ENCODE measurements around the gene HSPA6. TPM values are rescaled to one million over a fixed set of nuclear protein-coding genes. Genes with fewer than 3 reads are reported as not detected.
"Not testable (repeated sequence)": the region's sequence is repeated elsewhere in the genome, so short reads cannot be mapped to it uniquely, and the experiment has no call there.

HSPA6 gene
- 4.3 TPM for total RNA-seq (ENCODE audit: insufficient read depth, low replicate concordance)

GRCh38 chr1:161523817-161524741, at the start of gene HSPA6:
Gene HSPA6 (plus strand): TSS chr1:161524540. CDS start chr1:161524659, 119 bp downstream.
- peak; percentile 95 for DNase-seq (ENCODE audit: low spot score)

- DNase-seq (ENCODE audit: low spot score), result not testable (repeated sequence)
These were observed 46.6 kb upstream of the HSPA6 start for GRCh38 chr1:161477711-161478110.

GRCh38 chr1:161478985-161479384, 45.4 kb upstream of the HSPA6 start:
- DNase-seq (ENCODE audit: low spot score), result no peak

- no peak for DNase-seq (ENCODE audit: low spot score)
These were observed 43.8 kb upstream of the HSPA6 start for GRCh38 chr1:161480381-161481035.

GRCh38 chr1:161481624-161482392, 42.5 kb upstream of the HSPA6 start:
- DNase-seq (ENCODE audit: low spot score), result no peak

- no peak for DNase-seq (ENCODE audit: low spot score)
These were observed 41.7 kb upstream of the HSPA6 start for GRCh38 chr1:161482610-161483009.

- DNase-seq (ENCODE audit: low spot score), result no peak
These were observed 41.0 kb upstream of the HSPA6 start for GRCh38 chr1:161483361-161483760.

- DNase-seq (ENCODE audit: low spot score), result no peak
These were observed 39.7 kb upstream of the HSPA6 start for GRCh38 chr1:161484613-161485012.

GRCh38 chr1:161486806-161487741, 37.3 kb upstream of the HSPA6 start:
- DNase-seq (ENCODE audit: low spot score), result peak; percentile 35

- no peak for DNase-seq (ENCODE audit: low spot score)
These were observed 32.9 kb upstream of the HSPA6 start for GRCh38 chr1:161491472-161491871.

GRCh38 chr1:161492827-161493226, 31.5 kb upstream of the HSPA6 start:
- no peak for DNase-seq (ENCODE audit: low spot score)

- DNase-seq (ENCODE audit: low spot score), result no peak
These were observed 30.1 kb upstream of the HSPA6 start for GRCh38 chr1:161494091-161494735.

- no peak for DNase-seq (ENCODE audit: low spot score)
These were observed 28.9 kb upstream of the HSPA6 start for GRCh38 chr1:161495490-161495889.

- DNase-seq (ENCODE audit: low spot score), result no peak
These were observed 26.4 kb upstream of the HSPA6 start for GRCh38 chr1:161497961-161498360.

GRCh38 chr1:161498646-161499045, 25.7 kb upstream of the HSPA6 start:
- no peak for DNase-seq (ENCODE audit: low spot score)

- DNase-seq (ENCODE audit: low spot score), result peak; percentile 41
These were observed 25.0 kb upstream of the HSPA6 start for GRCh38 chr1:161499099-161500039.

GRCh38 chr1:161501234-161501633, 23.1 kb upstream of the HSPA6 start:
- no peak for DNase-seq (ENCODE audit: low spot score)

GRCh38 chr1:161502181-161502580, 22.2 kb upstream of the HSPA6 start:
- no peak for DNase-seq (ENCODE audit: low spot score)
